GM12801 (cell line): Measurements from ENCODE around the gene CBFA2T2.

Experiments used
- TF ChIP-seq, protein P1 (sequence below): IDR thresholded peaks from one replicate; pipeline ENCODE4 v1.5.1; 2011; ENCODE audit warnings: control low read depth; ENCODE audit not compliant: insufficient read length; ENCODE audit errors: extremely low read depth

The CBFA2T2 gene

DNA sequence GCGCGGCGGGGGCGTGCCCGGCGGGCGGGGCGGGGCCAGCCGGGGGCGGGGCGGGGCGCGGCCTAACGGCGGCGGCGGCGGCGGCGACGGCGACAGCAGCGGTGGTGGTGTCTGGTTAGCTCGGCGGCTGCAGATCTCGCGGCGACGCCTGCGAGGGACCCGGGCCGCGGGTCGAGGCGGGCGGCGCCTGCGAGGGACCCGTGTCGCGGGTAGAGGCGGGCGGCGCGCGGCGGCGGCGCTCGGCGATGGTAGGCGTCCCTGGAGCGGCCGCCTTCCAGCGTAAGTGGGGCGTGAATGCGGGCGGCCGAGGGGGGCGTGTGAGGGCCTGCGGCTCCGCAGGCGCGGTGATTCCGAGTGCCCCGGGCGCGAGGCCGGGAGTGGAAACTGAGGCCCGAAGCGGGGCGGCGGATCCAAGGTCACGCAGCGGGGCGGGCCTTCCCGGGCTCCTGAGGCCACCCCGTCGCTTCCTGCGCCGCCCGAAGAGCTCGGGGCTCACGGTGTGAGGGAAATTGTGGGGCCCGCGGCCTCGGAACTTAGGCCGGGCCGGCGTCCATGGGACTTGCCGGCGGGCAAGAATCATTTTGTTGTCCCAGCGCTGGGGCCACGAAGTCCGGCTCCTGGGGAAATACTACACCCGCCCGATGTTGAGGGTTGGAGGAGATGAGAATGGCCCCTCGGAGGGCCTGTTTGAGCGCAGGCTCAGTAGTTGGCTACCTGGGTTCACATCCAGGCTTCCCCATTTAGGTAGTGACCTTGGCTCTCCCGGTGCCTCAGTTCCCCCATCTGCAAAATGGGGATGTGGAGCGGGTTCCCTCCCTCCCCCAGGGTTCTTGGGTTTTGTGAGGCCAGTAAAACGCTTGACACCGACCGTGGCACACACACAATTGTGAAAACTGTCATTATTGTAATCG is at the start of gene CBFA2T2:
CBFA2T2 (plus strand) TSS at position 74 of the 911 bp plus-strand sequence; CDS start at position 246, 172 bp downstream.
- TF ChIP-seq, protein P1, sequence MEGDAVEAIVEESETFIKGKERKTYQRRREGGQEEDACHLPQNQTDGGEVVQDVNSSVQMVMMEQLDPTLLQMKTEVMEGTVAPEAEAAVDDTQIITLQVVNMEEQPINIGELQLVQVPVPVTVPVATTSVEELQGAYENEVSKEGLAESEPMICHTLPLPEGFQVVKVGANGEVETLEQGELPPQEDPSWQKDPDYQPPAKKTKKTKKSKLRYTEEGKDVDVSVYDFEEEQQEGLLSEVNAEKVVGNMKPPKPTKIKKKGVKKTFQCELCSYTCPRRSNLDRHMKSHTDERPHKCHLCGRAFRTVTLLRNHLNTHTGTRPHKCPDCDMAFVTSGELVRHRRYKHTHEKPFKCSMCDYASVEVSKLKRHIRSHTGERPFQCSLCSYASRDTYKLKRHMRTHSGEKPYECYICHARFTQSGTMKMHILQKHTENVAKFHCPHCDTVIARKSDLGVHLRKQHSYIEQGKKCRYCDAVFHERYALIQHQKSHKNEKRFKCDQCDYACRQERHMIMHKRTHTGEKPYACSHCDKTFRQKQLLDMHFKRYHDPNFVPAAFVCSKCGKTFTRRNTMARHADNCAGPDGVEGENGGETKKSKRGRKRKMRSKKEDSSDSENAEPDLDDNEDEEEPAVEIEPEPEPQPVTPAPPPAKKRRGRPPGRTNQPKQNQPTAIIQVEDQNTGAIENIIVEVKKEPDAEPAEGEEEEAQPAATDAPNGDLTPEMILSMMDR: no peak

- TF ChIP-seq, protein P1: no peak
These were observed 48.5 kb upstream of the CBFA2T2 start for GRCh38 chr20:33441142-33441955.

GRCh38 chr20:33442136-33443005 is 47.5 kb upstream of the CBFA2T2 start:
- TF ChIP-seq, protein P1: no peak

GRCh38 chr20:33443006-33443511 is 46.8 kb upstream of the CBFA2T2 start:
- TF ChIP-seq, protein P1: no peak

DNA sequence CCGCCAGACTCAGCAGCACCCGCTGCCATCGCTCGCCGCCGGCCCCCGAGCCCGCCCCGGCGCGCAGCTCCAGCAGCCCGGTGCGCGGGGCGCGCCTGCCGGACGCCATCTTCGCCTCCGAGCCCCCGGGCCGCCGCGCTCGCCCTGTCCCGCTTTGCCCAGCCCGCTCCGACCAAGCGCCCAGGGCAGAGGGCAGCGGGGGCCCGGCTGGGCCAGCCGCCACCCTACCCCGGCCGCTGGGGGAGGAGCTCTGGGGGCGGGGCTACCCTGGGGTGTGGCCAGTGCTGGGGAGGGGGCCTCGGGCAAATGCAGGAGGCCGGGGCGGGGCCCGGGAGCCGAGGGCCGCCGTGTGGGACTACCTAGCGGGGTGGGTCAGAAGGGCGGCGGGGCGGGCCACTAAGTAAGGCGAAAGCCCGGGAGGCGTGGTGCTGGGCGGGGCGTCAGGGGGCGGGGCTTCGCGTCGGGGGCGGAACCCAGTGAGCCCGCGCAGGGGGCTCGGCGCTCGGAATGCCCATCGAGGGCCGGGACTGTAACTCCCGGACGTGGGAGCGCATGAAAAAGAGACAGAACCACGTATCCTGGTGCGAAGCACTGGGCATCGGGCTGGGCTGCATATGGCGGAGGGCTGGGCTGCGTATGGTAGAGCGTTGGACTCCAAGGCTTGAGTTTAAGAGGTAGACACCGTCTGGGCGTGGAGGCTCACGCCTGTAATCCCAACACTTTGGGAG is 46.2 kb upstream of the CBFA2T2 start, which contains the start of gene SNTA1:
SNTA1 (minus strand) TSS at position 252 of the 728 bp plus-strand sequence; CDS start at position 109, 143 bp downstream.
- TF ChIP-seq, protein P1: no peak

DNA sequence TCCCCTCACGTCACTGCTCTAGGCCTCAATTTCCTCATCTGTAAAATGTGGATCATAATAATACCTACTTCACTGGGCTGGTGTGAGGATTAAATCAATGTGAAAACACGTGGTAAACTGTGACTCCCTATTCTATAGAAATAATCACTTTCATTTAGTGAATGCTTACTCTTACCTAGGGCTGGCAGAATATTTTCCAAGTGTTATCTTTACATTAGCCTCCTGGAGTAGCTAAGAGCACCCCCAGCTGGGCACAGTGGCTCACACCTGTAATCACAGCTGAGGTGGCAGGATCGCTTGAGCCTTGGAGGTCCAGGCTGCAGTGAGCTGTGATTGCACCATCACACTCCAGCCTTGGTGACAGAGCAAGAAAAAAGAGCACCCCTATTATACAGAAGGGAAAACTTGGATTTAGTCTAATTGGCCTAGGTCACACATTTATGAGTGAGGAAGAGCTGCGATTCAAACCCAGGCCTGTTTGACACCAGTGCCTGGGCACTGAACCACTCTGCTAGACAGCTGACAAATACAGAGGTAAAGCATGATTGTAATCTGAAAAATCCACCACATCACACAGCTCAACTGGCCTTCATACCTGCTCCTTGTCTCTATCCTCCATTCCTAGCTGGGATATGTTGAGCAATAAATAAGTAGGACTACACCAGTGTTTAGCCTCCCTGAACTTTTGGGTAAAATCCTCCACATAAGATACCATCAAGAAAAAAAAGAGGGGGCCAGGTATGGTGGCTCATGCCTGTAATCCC is 44.9 kb upstream of the CBFA2T2 start:
- TF ChIP-seq, protein P1: no peak
